K562 (cell line): Measurements from ENCODE around the gene ABHD10. TPM values are rescaled to one million over a fixed set of nuclear protein-coding genes. Genes with fewer than 3 reads are reported as not detected.

Experiments
- ATAC-seq: fragments of 200-7000 bp; cut with Tn5 transposase; 3 replicates; pipeline ENCODE4 v1.9.1; 2020; ENCODE audit warnings: moderate library complexity
- BruUV-seq: library from RNA; stranded (reverse); fragments of 400-500 nt; replicated peaks from 2 replicates; lab custom pipeline; 2021; lab: Mats Ljungman, UMichigan
- CTCF ChIA-PET: fragments of 300-600 bp; formaldehyde crosslinking; extraction: SDS; loops from one replicate; lab custom pipeline; 2021; ENCODE audit warnings: low intra/inter-chr PET ratio; lab: Yijun Ruan, JAX
- POLR2A ChIA-PET: fragments of 300-600, 350-650 bp; sonication (Branson Sonifier 250); formaldehyde crosslinking; extraction: SDS; loops from one replicate; lab custom pipeline; 2021; ENCODE audit warnings: antibody characterized with exemption, inconsistent platforms; lab: Yijun Ruan, JAX
- DNase-seq, 4 experiments: peaks; one replicate each; pipeline versions ENCODE4 v3.0.0 to v3.0.0-alpha.2; 2011 to 2018; ENCODE audit warnings: low spot score in 3 of 4, mixed read lengths in 3 of 4; ENCODE audit errors: extremely low read depth in 1 of 4
- FAIRE-seq: peaks from 2 replicates; lab custom pipeline; 2011; peaks lifted over from hg19 to GRCh38; lab: Jason Lieb, UNC
- H2AFZ ChIP-seq: 2 replicates; pipeline ENCODE4 v1.6.0; 2011; ENCODE audit warnings: low read depth, low read length, control low read depth, inconsistent platforms
- H3K27ac ChIP-seq: fragments of 200-600 bp; 3 replicates; pipeline ENCODE4 v1.8.0; 2011; ENCODE audit warnings: low read depth, mild to moderate bottlenecking, control low read depth, inconsistent platforms, low read length, moderate library complexity, mixed read lengths; ENCODE audit errors: extremely low read depth
- H3K27me3 ChIP-seq, 2 experiments: fragments of 300-600 bp in 1 of 2; 2 replicates in 1 of 2; 3 replicates in 1 of 2; pipeline versions ENCODE4 v1.6.0 to v1.8.0; 2011; ENCODE audit warnings: inconsistent platforms in 2 of 2, low read length in 2 of 2, mild to moderate bottlenecking in 1 of 2, mixed read lengths in 1 of 2, moderate library complexity in 1 of 2; ENCODE audit not compliant: control insufficient read depth in 2 of 2, insufficient read depth in 2 of 2
- H3K36me3 ChIP-seq: fragments of 300-600 bp; 3 replicates; pipeline ENCODE4 v1.8.0; 2011; ENCODE audit warnings: mild to moderate bottlenecking, low read length, inconsistent platforms; ENCODE audit not compliant: control insufficient read depth, insufficient read depth
- H3K4me1 ChIP-seq, 2 experiments: fragments of 200-600 bp in 1 of 2; replicated peaks in 1 of 2; 2 replicates in 1 of 2; 3 replicates in 1 of 2; pipeline versions ENCODE4 v1.5.1 to v1.8.0; 2011; ENCODE audit warnings: inconsistent platforms in 2 of 2, low read length in 2 of 2, mild to moderate bottlenecking in 1 of 2, mixed read lengths in 1 of 2, moderate library complexity in 1 of 2; ENCODE audit not compliant: control insufficient read depth in 2 of 2, insufficient read depth in 2 of 2
- H3K4me2 ChIP-seq: 2 replicates; pipeline ENCODE4 v1.6.1; 2011; ENCODE audit warnings: low read length, control low read depth, inconsistent platforms, mixed read lengths; ENCODE audit not compliant: insufficient read depth
- H3K4me3 ChIP-seq: fragments of 200-600 bp; sonication (generic), shearing (Covaris generic); 2 replicates; pipeline ENCODE4 v1.5.1; 2016; ENCODE audit warnings: control low read depth, inconsistent platforms
- H3K79me2 ChIP-seq: fragments of 200-600 bp; 3 replicates; pipeline ENCODE4 v1.8.0; 2011; ENCODE audit warnings: low read length, inconsistent platforms; ENCODE audit not compliant: control insufficient read depth, insufficient read depth
- H3K9ac ChIP-seq, 2 experiments: 2 replicates each; pipeline versions ENCODE4 v1.6.0 to v1.6.1; 2011; ENCODE audit warnings: low read depth in 2 of 2, low read length in 2 of 2, control low read depth in 1 of 2, inconsistent platforms in 1 of 2, mild to moderate bottlenecking in 1 of 2, mixed read lengths in 1 of 2; ENCODE audit not compliant: insufficient read depth in 1 of 2
- H3K9me1 ChIP-seq: one replicate; pipeline ENCODE4 v1.6.0; 2011; ENCODE audit warnings: inconsistent platforms, mild to moderate bottlenecking, low read length, moderate library complexity; ENCODE audit not compliant: control insufficient read depth, insufficient read depth
- H3K9me3 ChIP-seq: replicated peaks from 2 replicates; pipeline ENCODE4 v1.5.1; 2011; ENCODE audit warnings: low read depth, low read length, inconsistent platforms; ENCODE audit not compliant: control insufficient read depth, insufficient read depth
- H4K20me1 ChIP-seq: replicated peaks from 2 replicates; pipeline ENCODE4 v1.6.1; 2011; ENCODE audit warnings: low read length, inconsistent platforms, mixed read lengths; ENCODE audit not compliant: control insufficient read depth, insufficient read depth
- ASH1L ChIP-seq: fragments of 450-650 bp; IDR thresholded peaks from 2 replicates; pipeline ENCODE4 v1.6.1; 2018; ENCODE audit warnings: borderline replicate concordance, mild to moderate bottlenecking, low read depth; ENCODE audit not compliant: partially characterized antibody
- MTA2 ChIP-seq: fragments of 450-650 bp; IDR thresholded peaks from 2 replicates; pipeline ENCODE4 v1.6.1; 2016; ENCODE audit warnings: low read depth
- RAD21 ChIP-seq, 2 experiments: fragments of 250-450 bp in 1 of 2; fragments of 450-650 bp in 1 of 2; sonication (Bioruptor Pico) in 1 of 2; formaldehyde crosslinking in 1 of 2; IDR thresholded peaks in 1 of 2; conservative IDR thresholded peaks in 1 of 2; 2 replicates each; pipeline versions ENCODE4 v1.4.0 to v1.8.0; 2020 to 2022; ENCODE audit warnings: mild to moderate bottlenecking in 2 of 2, moderate library complexity in 1 of 2
- SMC3 ChIP-seq: conservative IDR thresholded peaks from 2 replicates; pipeline ENCODE4 v1.6.1; 2011; ENCODE audit warnings: low read depth, low read length, improper control_type of control experiment; ENCODE audit not compliant: insufficient read depth
- ZNF384 ChIP-seq: IDR thresholded peaks from 2 replicates; pipeline ENCODE4 v1.6.1; 2012; ENCODE audit warnings: low read depth, low read length, improper control_type of control experiment
- WGBS: fragments of 100-300 bp; shearing (Covaris generic); methylation state at CpG from one replicate; pipeline ENCODE4 v1.1.6; 2016; ENCODE audit warnings: low coverage, mixed read lengths; ENCODE audit not compliant: insufficient coverage; ENCODE audit errors: missing lambda C conversion rate; 5-methylcytosine and 5-hydroxymethylcytosine counted together
- in situ Hi-C: fragments of 300-500 bp; cut with MboI; formaldehyde crosslinking; loops from 4 replicates; pipeline ENCODE4 v1.15.0; 2018; ENCODE audit warnings: inconsistent platforms, mixed read lengths
- intact Hi-C: fragments of 100-400 bp; cut with micrococcal nuclease; formaldehyde crosslinking; loops from 2 replicates; pipeline ENCODE4 v1.14.2; 2022
- polyA plus RNA-seq, 8 experiments: library from polyadenylated mRNA; depleted of rRNA in 4 of 8; stranded (reverse) in 5 of 8; unstranded in 3 of 8; fragments of >200 nt; fragmentation: Nextera tagmentation in 2 of 8; fragmentation: Illumina TruSeq in 1 of 8; extraction: Ambion mirVana in 2 of 8; extraction: Trizol in 1 of 8; gene quantifications; 2 replicates each; pipeline versions ENCODE4 v1.2.1 to v1.2.3, GENCODE V29; 2011 to 2014; ENCODE audit warnings: inconsistent platforms in 1 of 8, missing spikeins in 1 of 8
- total RNA-seq, 7 experiments: library from RNA; depleted of rRNA in 6 of 7; stranded (reverse); fragments of >200 nt in 6 of 7; fragmentation: Illumina TruSeq in 2 of 7; extraction: Trizol in 2 of 7; gene quantifications; 2 replicates each; pipeline versions ENCODE4 v1.2.1 to v1.2.3, GENCODE V29; 2011 to 2021; ENCODE audit warnings: low replicate concordance in 1 of 7
- TF ChIP-seq, protein P1 (sequence below), 3 experiments: IDR thresholded peaks in 2 of 3; conservative IDR thresholded peaks in 1 of 3; 2 replicates each; pipeline ENCODE4 v1.5.1; 2011 to 2012; ENCODE audit warnings: low read length in 3 of 3, mild to moderate bottlenecking in 3 of 3, control low read depth in 2 of 3, improper control_type of control experiment in 1 of 3, inconsistent platforms in 1 of 3, low read depth in 1 of 3, mixed read lengths in 1 of 3, moderate library complexity in 1 of 3; ENCODE audit not compliant: insufficient read depth in 2 of 3
- TF ChIP-seq, protein P2 (sequence below), 2 experiments: fragments of 450-650 bp; formaldehyde crosslinking in 1 of 2; IDR thresholded peaks; 2 replicates each; pipeline versions ENCODE4 v1.4.0 to v1.6.1; 2014 to 2020; ENCODE audit warnings: mild to moderate bottlenecking in 2 of 2, borderline replicate concordance in 1 of 2, low read depth in 1 of 2

ABHD10 gene
- total and polyA plus RNA-seq, 9 of the 15 experiments (the other 6 are each of a cell fraction or from before 2014, with no cell fraction given): 6.1 to 29.5 (median 11.5) TPM

DNA sequence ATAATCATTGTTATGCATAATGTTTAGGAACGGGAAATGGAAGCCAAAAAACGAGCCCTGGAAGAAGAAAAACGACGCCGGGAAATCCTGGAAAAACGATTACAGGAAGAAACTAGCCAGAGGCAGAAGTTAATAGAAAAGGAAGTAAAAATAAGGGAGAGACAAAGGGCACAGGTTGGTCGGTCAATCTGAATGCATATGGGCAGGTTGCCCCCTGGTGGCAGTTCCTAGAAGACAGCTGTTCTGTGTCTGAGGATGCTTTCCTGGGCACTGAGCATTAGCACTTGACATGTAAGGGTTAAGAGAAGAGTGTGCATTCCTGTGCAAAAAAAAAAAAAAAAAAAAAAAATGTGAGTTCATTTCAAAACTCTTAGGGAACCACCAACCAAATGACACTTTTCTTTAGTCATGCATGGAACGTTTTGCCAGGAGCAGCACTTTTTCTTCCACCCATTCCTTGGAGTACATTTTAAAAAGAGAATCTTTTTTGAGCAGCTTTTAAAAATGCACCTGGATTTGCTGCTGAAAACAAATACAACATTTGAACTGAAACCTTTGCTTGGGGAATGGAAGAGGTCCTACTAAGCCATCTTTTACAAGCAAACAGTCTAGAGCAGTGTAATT lies 11.1 kb upstream of the ABHD10 start:
- no peak overlapping the region for H3K4me2 ChIP-seq
- H4K20me1 ChIP-seq: no peaks in the 10 kb centered on the region
- TF ChIP-seq ASH1L: no peak
- TF ChIP-seq, protein P1, sequence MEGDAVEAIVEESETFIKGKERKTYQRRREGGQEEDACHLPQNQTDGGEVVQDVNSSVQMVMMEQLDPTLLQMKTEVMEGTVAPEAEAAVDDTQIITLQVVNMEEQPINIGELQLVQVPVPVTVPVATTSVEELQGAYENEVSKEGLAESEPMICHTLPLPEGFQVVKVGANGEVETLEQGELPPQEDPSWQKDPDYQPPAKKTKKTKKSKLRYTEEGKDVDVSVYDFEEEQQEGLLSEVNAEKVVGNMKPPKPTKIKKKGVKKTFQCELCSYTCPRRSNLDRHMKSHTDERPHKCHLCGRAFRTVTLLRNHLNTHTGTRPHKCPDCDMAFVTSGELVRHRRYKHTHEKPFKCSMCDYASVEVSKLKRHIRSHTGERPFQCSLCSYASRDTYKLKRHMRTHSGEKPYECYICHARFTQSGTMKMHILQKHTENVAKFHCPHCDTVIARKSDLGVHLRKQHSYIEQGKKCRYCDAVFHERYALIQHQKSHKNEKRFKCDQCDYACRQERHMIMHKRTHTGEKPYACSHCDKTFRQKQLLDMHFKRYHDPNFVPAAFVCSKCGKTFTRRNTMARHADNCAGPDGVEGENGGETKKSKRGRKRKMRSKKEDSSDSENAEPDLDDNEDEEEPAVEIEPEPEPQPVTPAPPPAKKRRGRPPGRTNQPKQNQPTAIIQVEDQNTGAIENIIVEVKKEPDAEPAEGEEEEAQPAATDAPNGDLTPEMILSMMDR (IDR thresholded peaks at IDR 0.05 in 2 of 3, conservative IDR thresholded peaks at IDR 0.05 in 1 of 3; ENCODE audit: insufficient read depth in 2 of 3, low read depth in 1 of 3, low read length in 3 of 3): peak; percentile 66 to 69 (median 68)
- TF ChIP-seq RAD21 (CRISPR knock-in tag; conservative IDR thresholded peaks at IDR 0.05 in 1 of 2, IDR thresholded peaks at IDR 0.05 in 1 of 2): peak; percentile 52 to 73
- no peak for TF ChIP-seq MTA2
- TF ChIP-seq ZNF384: no peak
- TF ChIP-seq, protein P2, sequence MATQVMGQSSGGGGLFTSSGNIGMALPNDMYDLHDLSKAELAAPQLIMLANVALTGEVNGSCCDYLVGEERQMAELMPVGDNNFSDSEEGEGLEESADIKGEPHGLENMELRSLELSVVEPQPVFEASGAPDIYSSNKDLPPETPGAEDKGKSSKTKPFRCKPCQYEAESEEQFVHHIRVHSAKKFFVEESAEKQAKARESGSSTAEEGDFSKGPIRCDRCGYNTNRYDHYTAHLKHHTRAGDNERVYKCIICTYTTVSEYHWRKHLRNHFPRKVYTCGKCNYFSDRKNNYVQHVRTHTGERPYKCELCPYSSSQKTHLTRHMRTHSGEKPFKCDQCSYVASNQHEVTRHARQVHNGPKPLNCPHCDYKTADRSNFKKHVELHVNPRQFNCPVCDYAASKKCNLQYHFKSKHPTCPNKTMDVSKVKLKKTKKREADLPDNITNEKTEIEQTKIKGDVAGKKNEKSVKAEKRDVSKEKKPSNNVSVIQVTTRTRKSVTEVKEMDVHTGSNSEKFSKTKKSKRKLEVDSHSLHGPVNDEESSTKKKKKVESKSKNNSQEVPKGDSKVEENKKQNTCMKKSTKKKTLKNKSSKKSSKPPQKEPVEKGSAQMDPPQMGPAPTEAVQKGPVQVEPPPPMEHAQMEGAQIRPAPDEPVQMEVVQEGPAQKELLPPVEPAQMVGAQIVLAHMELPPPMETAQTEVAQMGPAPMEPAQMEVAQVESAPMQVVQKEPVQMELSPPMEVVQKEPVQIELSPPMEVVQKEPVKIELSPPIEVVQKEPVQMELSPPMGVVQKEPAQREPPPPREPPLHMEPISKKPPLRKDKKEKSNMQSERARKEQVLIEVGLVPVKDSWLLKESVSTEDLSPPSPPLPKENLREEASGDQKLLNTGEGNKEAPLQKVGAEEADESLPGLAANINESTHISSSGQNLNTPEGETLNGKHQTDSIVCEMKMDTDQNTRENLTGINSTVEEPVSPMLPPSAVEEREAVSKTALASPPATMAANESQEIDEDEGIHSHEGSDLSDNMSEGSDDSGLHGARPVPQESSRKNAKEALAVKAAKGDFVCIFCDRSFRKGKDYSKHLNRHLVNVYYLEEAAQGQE (IDR thresholded peaks at IDR 0.05; ENCODE audit: borderline replicate concordance): peak; percentile 47; the same call in 1 of the 2 replicates
- TF ChIP-seq, protein P2 (CRISPR knock-in tag; IDR thresholded peaks at IDR 0.05; ENCODE audit: low read depth): no peak
- TF ChIP-seq SMC3: peak; percentile 67
- DNase-seq (peak; percentile 35 to 67 (median 52)), FAIRE-seq (peak; percentile 82), ATAC-seq (peak; percentile 93)
- in situ Hi-C loops (no loop called here), intact Hi-C loops (loop anchor here (1.0 kb wide), 1 partner anchor 250 kb away; no protein-coding TSS in a partner anchor)
- H3K27ac ChIP-seq: no peak overlapping the region
- H3K4me3 ChIP-seq: no peak overlapping the region
- ChIA-PET POLR2A (no interaction called here), CTCF (interaction anchor here (0.6 to 2.1 kb wide), 4 partner anchors 250 to 682 kb away, joined by 4 to 8 read pairs (median 6); no protein-coding TSS in a partner anchor)
- H3K4me1 ChIP-seq: no peaks in the 10 kb centered on the region
- H2AFZ ChIP-seq: no peak overlapping the region
- no peak overlapping the region for H3K9ac ChIP-seq
- no peaks in the 10 kb centered on the region; a peak in 2 of 5 replicates for H3K27me3 ChIP-seq
- no peaks in the 10 kb centered on the region for H3K79me2 ChIP-seq
- 0% methylated on average over 4 of the region's 8 CpGs for WGBS
- BruUV-seq: no TSS peak
- no peaks in the 10 kb centered on the region for H3K9me3 ChIP-seq
- H3K36me3 ChIP-seq: no peaks in the 10 kb centered on the region
- H3K9me1 ChIP-seq: no peaks in the 10 kb centered on the region
